GM12865 (cell line): ENCODE measurements around the gene MBNL1.
"Not testable (repeated sequence)": the region's sequence is repeated elsewhere in the genome, so short reads cannot be mapped to it uniquely, and the experiment has no call there.

Source experiments
- DNase-seq: peaks from one replicate; pipeline ENCODE4 v3.0.0; 2010; ENCODE audit warnings: low read depth
- H3K4me3 ChIP-seq: 2 replicates; pipeline ENCODE4 v1.5.1; 2011; ENCODE audit warnings: mild to moderate bottlenecking, low read depth, low read length, control low read depth
- CTCF ChIP-seq: IDR thresholded peaks from 2 replicates; pipeline ENCODE4 v1.5.1; 2011; ENCODE audit warnings: low read length, control low read depth, low read depth, inconsistent platforms; ENCODE audit not compliant: insufficient read depth; ENCODE audit errors: missing control alignments

The MBNL1 gene

DNA sequence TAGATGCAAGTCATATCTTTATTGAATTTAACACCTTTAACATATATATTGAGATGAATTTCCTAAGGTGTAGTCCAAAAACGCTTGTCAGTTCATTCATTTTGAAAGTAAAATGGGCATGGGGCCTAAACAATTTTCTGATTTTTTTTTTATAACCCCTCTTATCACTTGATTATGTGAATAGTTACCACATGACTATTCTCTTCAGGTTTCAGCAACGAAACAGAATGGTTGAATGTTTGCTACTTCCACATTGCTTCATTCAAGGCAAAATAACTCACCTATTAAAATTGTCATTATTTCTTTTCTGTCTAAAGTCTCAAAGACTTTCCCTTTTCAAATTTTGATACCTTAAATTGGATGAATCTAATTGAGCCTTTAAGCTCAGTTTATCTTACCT lies 96.4 kb downstream of the MBNL1 start:
- DNase-seq = no peak
- TF ChIP-seq CTCF = no peak
- no peak overlapping the region for H3K4me3 ChIP-seq

DNA sequence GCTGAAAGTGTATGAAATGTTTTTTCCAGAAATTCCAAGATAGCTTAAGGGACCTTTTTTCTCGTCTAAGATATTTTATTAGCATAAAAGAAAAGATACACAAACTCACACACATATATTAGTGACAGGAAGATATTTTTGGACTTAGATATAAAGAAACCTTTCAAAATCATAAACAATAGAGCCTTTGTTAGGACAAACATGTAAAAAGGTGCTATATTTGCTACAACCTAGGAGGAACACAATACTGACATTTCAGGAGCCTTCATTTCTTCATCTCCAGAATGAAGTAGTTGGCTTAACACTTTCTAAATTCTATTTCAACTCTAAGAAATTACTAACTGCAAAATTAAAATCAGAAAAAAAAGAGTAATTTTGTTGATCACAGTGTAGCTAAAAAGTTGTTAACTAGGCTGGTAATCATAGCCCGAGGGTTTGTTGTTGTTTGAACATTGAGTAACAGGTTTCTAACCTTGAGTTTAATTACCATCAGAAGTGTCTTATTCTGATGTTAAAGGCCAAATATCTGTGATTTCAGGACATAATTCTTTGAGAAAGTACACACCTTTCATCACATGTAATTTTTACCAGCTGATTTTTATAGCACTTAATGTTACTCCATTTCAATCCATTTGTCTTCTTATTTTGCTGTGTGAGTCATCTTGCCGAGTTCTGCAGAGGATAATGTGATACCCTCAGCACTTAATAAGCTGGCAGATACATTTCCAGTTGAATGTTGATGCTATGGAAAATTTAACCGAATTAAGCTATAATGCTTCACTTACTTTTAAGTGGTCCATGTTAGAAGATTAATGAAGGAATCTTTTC lies 97.3 kb downstream of the MBNL1 start:
- H3K4me3 ChIP-seq = no peak overlapping the region
- TF ChIP-seq CTCF = no peak
- DNase-seq = no peak

- not testable (repeated sequence) for DNase-seq, H3K4me3 ChIP-seq
These were observed 98.5 kb downstream of the MBNL1 start for GRCh38 chr3:152367192-152367591.

DNA sequence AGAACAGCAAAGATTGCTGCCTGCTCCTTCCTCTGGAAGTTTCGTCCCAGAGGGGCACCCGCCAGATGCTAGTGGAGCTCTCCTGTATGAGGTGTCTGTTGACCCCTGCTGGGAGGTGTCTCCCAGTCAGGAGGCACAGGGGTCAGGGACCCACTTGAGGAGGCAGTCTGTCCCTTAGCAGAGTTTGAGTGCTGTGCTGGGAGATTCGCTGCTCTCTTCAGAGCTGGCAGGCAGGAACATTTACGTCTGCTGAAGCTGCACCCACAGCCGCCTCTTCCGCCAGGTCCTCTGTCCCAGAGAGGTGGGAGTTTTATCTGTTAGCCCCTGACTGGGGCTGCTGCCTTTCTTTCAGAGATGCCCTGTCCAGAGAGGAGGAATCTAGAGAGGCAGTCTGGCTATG lies 103.9 kb downstream of the MBNL1 start:
- H3K4me3 ChIP-seq, DNase-seq: not testable (repeated sequence)

- TF ChIP-seq CTCF = no peak
- DNase-seq = no peak
These were observed 104.7 kb downstream of the MBNL1 start for GRCh38 chr3:152373379-152373778.

DNA sequence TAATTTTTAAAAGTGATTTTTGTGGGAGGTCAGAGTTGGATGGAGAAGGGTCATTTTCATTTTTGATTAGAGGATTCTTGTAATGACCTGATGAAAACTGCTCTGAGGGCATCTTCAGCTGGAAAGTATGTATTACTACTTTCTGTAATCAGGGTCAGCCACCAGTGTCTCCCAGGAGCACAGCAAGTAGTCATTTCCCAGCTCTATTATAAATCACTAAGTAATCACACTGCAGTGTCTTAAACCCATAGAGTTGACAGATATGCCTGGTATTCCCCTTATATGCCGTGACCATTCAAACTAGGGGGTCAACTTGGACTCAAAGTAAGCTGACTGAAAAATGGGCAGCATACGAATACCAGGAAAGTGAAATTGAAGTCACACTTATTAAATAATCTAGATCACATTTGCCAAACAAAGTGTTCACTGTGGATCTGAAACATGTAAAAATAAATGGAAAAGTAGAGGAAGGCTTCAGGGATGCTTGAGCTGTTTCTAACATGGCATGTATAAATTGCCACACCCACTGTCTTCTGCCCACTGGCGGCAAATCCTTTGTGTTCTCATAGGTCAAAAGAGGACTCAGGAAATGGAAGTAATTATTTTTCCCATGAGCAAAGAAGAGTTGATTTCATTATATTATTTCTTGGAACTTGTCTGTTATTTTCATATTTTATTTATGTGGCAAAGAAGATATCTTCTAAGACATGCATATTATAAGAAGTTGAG lies 105.7 kb downstream of the MBNL1 start:
- TF ChIP-seq CTCF = no peak
- peak; percentile 64 for DNase-seq
- no peak overlapping the region for H3K4me3 ChIP-seq

More at GRCh38 chr3:152373379-152373778, 104.7 kb downstream of the MBNL1 start:
- H3K4me3 ChIP-seq = no peak overlapping the region

GRCh38 chr3:152375546-152375945 lies 106.8 kb downstream of the MBNL1 start:
- no peak overlapping the region for H3K4me3 ChIP-seq
- no peak for DNase-seq
- TF ChIP-seq CTCF = no peak
